Keratinocyte (primary cell): ENCODE results near the gene RAB38. TPM values are rescaled to one million over a fixed set of nuclear protein-coding genes. Genes with fewer than 3 reads are reported as not detected.
A peak's percentile ranks its signal among the peaks of the same experiment; 100 is the strongest.

Experiments used
- DNase-seq: peaks from one replicate; pipeline ENCODE4 v3.0.0-alpha.2; 2011; ENCODE audit warnings: low read depth, missing footprints, low spot score
- FAIRE-seq: peaks from 2 replicates; lab custom pipeline; 2011; peaks lifted over from hg19 to GRCh38; lab: Jason Lieb, UNC
- H2AFZ ChIP-seq: 2 replicates; pipeline ENCODE4 v1.6.0; 2012; ENCODE audit warnings: low read length, control low read depth, inconsistent platforms; ENCODE audit not compliant: control insufficient read depth
- H3K27ac ChIP-seq: 2 replicates; pipeline ENCODE4 v1.5.1; 2011; ENCODE audit warnings: low read length; ENCODE audit not compliant: control insufficient read depth, insufficient read depth
- H3K27me3 ChIP-seq: 3 replicates; pipeline ENCODE4 v1.6.0; 2011; ENCODE audit warnings: low read length; ENCODE audit not compliant: control insufficient read depth, insufficient read depth; ENCODE audit errors: extremely low read depth
- H3K36me3 ChIP-seq, 2 experiments: 2 replicates in 1 of 2; 3 replicates in 1 of 2; pipeline ENCODE4 v1.5.1; 2011; ENCODE audit warnings: low read length in 2 of 2, mild to moderate bottlenecking in 1 of 2; ENCODE audit not compliant: control insufficient read depth in 2 of 2, insufficient read depth in 2 of 2; ENCODE audit errors: extremely low read depth in 1 of 2
- H3K4me1 ChIP-seq: 3 replicates; pipeline ENCODE4 v1.5.1; 2011; ENCODE audit warnings: low read length; ENCODE audit not compliant: control insufficient read depth, insufficient read depth; ENCODE audit errors: extremely low read depth
- H3K4me2 ChIP-seq: 3 replicates; pipeline ENCODE4 v1.6.0; 2011; ENCODE audit warnings: low read depth, low read length; ENCODE audit not compliant: control insufficient read depth, insufficient read depth; ENCODE audit errors: extremely low read depth
- H3K4me3 ChIP-seq, 3 experiments: fragments of 200-600 bp in 1 of 3; sonication (generic) in 1 of 3; 2 replicates in 2 of 3; 3 replicates in 1 of 3; pipeline ENCODE4 v1.5.1; 2011 to 2016; ENCODE audit warnings: low read length in 3 of 3, mild to moderate bottlenecking in 3 of 3, control low read depth in 2 of 3, inconsistent platforms in 1 of 3, low read depth in 1 of 3, mixed read lengths in 1 of 3, mixed run types in 1 of 3, moderate library complexity in 1 of 3; ENCODE audit not compliant: control insufficient read depth in 2 of 3, insufficient read depth in 2 of 3; ENCODE audit errors: extremely low read depth in 1 of 3
- H3K79me2 ChIP-seq: 2 replicates; pipeline ENCODE4 v1.6.0; 2012; ENCODE audit warnings: low read length; ENCODE audit not compliant: control insufficient read depth, insufficient read depth
- H3K9ac ChIP-seq: 3 replicates; pipeline ENCODE4 v1.6.0; 2011; ENCODE audit warnings: low read length; ENCODE audit not compliant: control insufficient read depth, insufficient read depth; ENCODE audit errors: extremely low read depth
- H3K9me1 ChIP-seq: 3 replicates; pipeline ENCODE4 v1.6.0; 2011; ENCODE audit warnings: low read length; ENCODE audit not compliant: control insufficient read depth, insufficient read depth; ENCODE audit errors: extremely low read depth
- H3K9me3 ChIP-seq: 2 replicates; pipeline ENCODE4 v1.5.1; 2012; ENCODE audit warnings: low read depth, low read length; ENCODE audit not compliant: control insufficient read depth
- H4K20me1 ChIP-seq: 3 replicates; pipeline ENCODE4 v1.6.0; 2011; ENCODE audit warnings: low read length; ENCODE audit not compliant: control insufficient read depth, insufficient read depth; ENCODE audit errors: extremely low read depth
- EZH2 ChIP-seq: IDR thresholded peaks from one replicate; pipeline ENCODE4 v1.6.1; 2012; ENCODE audit warnings: inconsistent platforms, mild to moderate bottlenecking, low read length, moderate library complexity
- dilution Hi-C: fragments of 300-500 bp; cut with MboI; formaldehyde crosslinking; loops from one replicate; pipeline ENCODE4 v1.7.0; 2020; ENCODE audit warnings: low sequenced_read_pairs; ENCODE audit not compliant: extremely low pct_ligation_motif_present
- polyA plus RNA-seq, 5 experiments: library from polyadenylated mRNA; depleted of rRNA in 3 of 5; stranded (reverse) in 3 of 5; stranded (forward) in 1 of 5; unstranded in 1 of 5; fragments of >200 nt; gene quantifications; 1 replicate in 1 of 5; 2 replicates in 3 of 5; 3 replicates in 1 of 5; pipeline versions ENCODE4 v1.2.1 to v1.2.3, GENCODE V29; 2011 to 2012; ENCODE audit warnings: missing spikeins in 2 of 5, low read depth in 1 of 5, low replicate concordance in 1 of 5
- TF ChIP-seq, protein P1 (sequence below), 3 experiments: IDR thresholded peaks in 1 of 3; conservative IDR thresholded peaks in 1 of 3; optimal IDR thresholded peaks in 1 of 3; 2 replicates in 2 of 3; 3 replicates in 1 of 3; pipeline versions ENCODE3 to v1.5.1; 2011; ENCODE audit warnings: low read length in 3 of 3, mild to moderate bottlenecking in 3 of 3, moderate library complexity in 2 of 3, control low read depth in 1 of 3, inconsistent platforms in 1 of 3; ENCODE audit not compliant: insufficient read depth in 2 of 3; ENCODE audit errors: extremely low read depth in 1 of 3

The RAB38 gene
- polyA plus RNA-seq, 1 donor (not counting 4 experiments of a cell fraction or from before 2014, with no cell fraction given) = 146 TPM

GRCh38 chr11:88179971-88180629 lies 4.9 kb upstream of the RAB38 start:
- peak overlapping the region; percentile 94 for H3K27ac ChIP-seq
- dilution Hi-C loops = no loop called here
- no peaks in the 10 kb centered on the region for H4K20me1 ChIP-seq
- peaks cover 70% of the 10 kb centered on the region for H3K4me1 ChIP-seq
- no peaks in the 10 kb centered on the region for H3K36me3 ChIP-seq
- peak overlapping the region; percentile 46 for H2AFZ ChIP-seq
- peak overlapping the region; percentile 80 for H3K4me2 ChIP-seq
- H3K27me3 ChIP-seq = no peaks in the 10 kb centered on the region
- no peak for TF ChIP-seq EZH2
- TF ChIP-seq, protein P1, sequence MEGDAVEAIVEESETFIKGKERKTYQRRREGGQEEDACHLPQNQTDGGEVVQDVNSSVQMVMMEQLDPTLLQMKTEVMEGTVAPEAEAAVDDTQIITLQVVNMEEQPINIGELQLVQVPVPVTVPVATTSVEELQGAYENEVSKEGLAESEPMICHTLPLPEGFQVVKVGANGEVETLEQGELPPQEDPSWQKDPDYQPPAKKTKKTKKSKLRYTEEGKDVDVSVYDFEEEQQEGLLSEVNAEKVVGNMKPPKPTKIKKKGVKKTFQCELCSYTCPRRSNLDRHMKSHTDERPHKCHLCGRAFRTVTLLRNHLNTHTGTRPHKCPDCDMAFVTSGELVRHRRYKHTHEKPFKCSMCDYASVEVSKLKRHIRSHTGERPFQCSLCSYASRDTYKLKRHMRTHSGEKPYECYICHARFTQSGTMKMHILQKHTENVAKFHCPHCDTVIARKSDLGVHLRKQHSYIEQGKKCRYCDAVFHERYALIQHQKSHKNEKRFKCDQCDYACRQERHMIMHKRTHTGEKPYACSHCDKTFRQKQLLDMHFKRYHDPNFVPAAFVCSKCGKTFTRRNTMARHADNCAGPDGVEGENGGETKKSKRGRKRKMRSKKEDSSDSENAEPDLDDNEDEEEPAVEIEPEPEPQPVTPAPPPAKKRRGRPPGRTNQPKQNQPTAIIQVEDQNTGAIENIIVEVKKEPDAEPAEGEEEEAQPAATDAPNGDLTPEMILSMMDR (optimal IDR thresholded peaks at IDR 0.05 in 1 of 3, IDR thresholded peaks at IDR 0.05 in 1 of 3, conservative IDR thresholded peaks at IDR 0.05 in 1 of 3; ENCODE audit: extremely low read depth in 1 of 3, insufficient read depth in 2 of 3, low read length in 3 of 3) = peak in 2 of 3 experiments; percentile 31 to 36
- H3K9me3 ChIP-seq = no peaks in the 10 kb centered on the region
- no peaks in the 10 kb centered on the region for H3K9me1 ChIP-seq
- peak overlapping the region; percentile 72 for H3K9ac ChIP-seq
- no peaks in the 10 kb centered on the region for H3K79me2 ChIP-seq
- peak; percentile 82 for FAIRE-seq
- peak; percentile 80 for DNase-seq
- H3K4me3 ChIP-seq = peak overlapping the region in 2 of 3 experiments; percentile 16 to 41

- Histone ChIP-seq H4K20me1 (no peaks in the 10 kb centered on the region), H3K36me3 (no peaks in the 10 kb centered on the region), H2AFZ (no peak overlapping the region), H3K4me1 (peaks cover 70% of the 10 kb centered on the region), H3K9ac (peak overlapping the region; percentile 72), H3K4me2 (peak overlapping the region; percentile 80), H3K27me3 (no peaks in the 10 kb centered on the region), H3K9me3 (no peaks in the 10 kb centered on the region), H3K27ac (peak overlapping the region; percentile 94), H3K9me1 (no peaks in the 10 kb centered on the region), H3K79me2 (peaks cover 3% of the 10 kb centered on the region), H3K4me3 (no peak overlapping the region)
- dilution Hi-C loops = no loop called here
- no peak for TF ChIP-seq EZH2
- TF ChIP-seq, protein P1 (optimal IDR thresholded peaks at IDR 0.05 in 1 of 3, IDR thresholded peaks at IDR 0.05 in 1 of 3, conservative IDR thresholded peaks at IDR 0.05 in 1 of 3; ENCODE audit: extremely low read depth in 1 of 3, insufficient read depth in 2 of 3, low read length in 3 of 3) = no peak
- FAIRE-seq = peak; percentile 100
- DNase-seq = peak; percentile 83
Observed at GRCh38 chr11:88179141-88179540, 3.9 kb upstream of the RAB38 start.
